H1 (cell line): ENCODE data around the gene RFXAP. TPM values are rescaled to one million over a fixed set of nuclear protein-coding genes. Genes with fewer than 3 reads are reported as not detected.

ENCODE experiments used
- CTCF ChIA-PET: fragments of 300-600 bp; sonication (Branson Sonifier 250); formaldehyde crosslinking; loops from one replicate; lab custom pipeline; 2021; ENCODE audit not compliant: partially characterized antibody; lab: Charles Lee
- POLR2A ChIA-PET: fragments of 300-600 bp; sonication (Branson Sonifier 250); formaldehyde crosslinking; loops from one replicate; lab custom pipeline; 2021; ENCODE audit warnings: inconsistent platforms; ENCODE audit not compliant: partially characterized antibody; lab: Charles Lee
- DNase-seq, 2 experiments: peaks; one replicate each; pipeline versions ENCODE4 v3.0.0 to v3.0.0-alpha.2; 2010 to 2022; ENCODE audit warnings: low spot score in 2 of 2, low read depth in 1 of 2, mixed read lengths in 1 of 2
- FAIRE-seq: peaks from 2 replicates; lab custom pipeline; 2011; peaks lifted over from hg19 to GRCh38; lab: Jason Lieb, UNC
- H2AFZ ChIP-seq: 2 replicates; pipeline ENCODE4 v1.8.1; 2012; ENCODE audit warnings: low read length, inconsistent platforms
- H2AK5ac ChIP-seq: 2 replicates; pipeline ENCODE4 v1.6.1; 2013; ENCODE audit warnings: low read depth, low read length
- H2BK120ac ChIP-seq: replicated peaks from 2 replicates; pipeline ENCODE3; 2013; ENCODE audit warnings: low read depth, low read length, inconsistent platforms
- H2BK12ac ChIP-seq: 2 replicates; pipeline ENCODE4 v1.6.1; 2013; ENCODE audit warnings: low read depth, low read length
- H2BK15ac ChIP-seq: 2 replicates; pipeline ENCODE4 v1.6.1; 2013; ENCODE audit warnings: low read length
- H2BK20ac ChIP-seq: 2 replicates; pipeline ENCODE4 v1.6.1; 2013; ENCODE audit warnings: low read length
- H2BK5ac ChIP-seq: 2 replicates; pipeline ENCODE4 v1.6.1; 2013; ENCODE audit warnings: low read depth, low read length
- H3K14ac ChIP-seq: 2 replicates; pipeline ENCODE4 v1.6.1; 2013; ENCODE audit warnings: inconsistent platforms; ENCODE audit not compliant: insufficient read length
- H3K18ac ChIP-seq: 2 replicates; pipeline ENCODE4 v1.6.1; 2013; ENCODE audit warnings: low read length; ENCODE audit errors: extremely low read depth
- H3K23ac ChIP-seq: 2 replicates; pipeline ENCODE4 v1.6.1; 2013; ENCODE audit warnings: inconsistent platforms; ENCODE audit not compliant: insufficient read length
- H3K23me2 ChIP-seq: 2 replicates; pipeline ENCODE4 v1.6.1; 2013; ENCODE audit warnings: low read depth, low read length
- H3K27ac ChIP-seq: 2 replicates; pipeline ENCODE4 v1.6.1; 2011; ENCODE audit warnings: low read depth, low read length, inconsistent platforms
- H3K27me3 ChIP-seq, 4 experiments: replicated peaks in 1 of 4; 1 replicate in 1 of 4; 2 replicates in 3 of 4; pipeline versions ENCODE4 v1.6.1 to v1.8.1; 2011 to 2013; ENCODE audit warnings: low read length in 3 of 4, mild to moderate bottlenecking in 3 of 4, inconsistent platforms in 2 of 4, mixed read lengths in 2 of 4, moderate library complexity in 1 of 4; ENCODE audit not compliant: control insufficient read depth in 3 of 4, insufficient read depth in 3 of 4; ENCODE audit errors: extremely low read depth in 1 of 4
- H3K36me3 ChIP-seq, 4 experiments: 2 replicates each; pipeline versions ENCODE4 v1.6.1 to v1.8.1; 2011 to 2013; ENCODE audit warnings: mild to moderate bottlenecking in 4 of 4, low read length in 3 of 4, moderate library complexity in 2 of 4, control low read depth in 1 of 4, inconsistent platforms in 1 of 4; ENCODE audit not compliant: insufficient read depth in 4 of 4, control insufficient read depth in 2 of 4
- H3K4ac ChIP-seq: replicated peaks from 2 replicates; pipeline ENCODE3; 2013; ENCODE audit warnings: low read length, low read depth, mixed read lengths, inconsistent platforms; ENCODE audit not compliant: insufficient read length
- H3K4me1 ChIP-seq, 4 experiments: replicated peaks in 1 of 4; 1 replicate in 1 of 4; 2 replicates in 3 of 4; pipeline versions ENCODE4 v1.6.1 to v1.8.1; 2011 to 2013; ENCODE audit warnings: low read length in 3 of 4, inconsistent platforms in 2 of 4, mixed read lengths in 1 of 4; ENCODE audit not compliant: insufficient read depth in 4 of 4, control insufficient read depth in 3 of 4
- H3K4me2 ChIP-seq, 2 experiments: 2 replicates each; pipeline versions ENCODE4 v1.6.1 to v1.8.1; 2011 to 2013; ENCODE audit warnings: low read depth in 2 of 2, low read length in 2 of 2, control low read depth in 1 of 2, inconsistent platforms in 1 of 2, mild to moderate bottlenecking in 1 of 2; ENCODE audit not compliant: insufficient read depth in 1 of 2
- H3K4me3 ChIP-seq, 4 experiments: fragments of 200-600, 300-600 bp in 1 of 4; sonication (generic), shearing (Covaris generic), sonication (Bioruptor Twin) in 1 of 4; 2 replicates each; pipeline versions ENCODE4 v1.5.1 to v1.8.1; 2011 to 2016; ENCODE audit warnings: low read length in 4 of 4, low read depth in 3 of 4, control low read depth in 2 of 4, inconsistent platforms in 2 of 4, mild to moderate bottlenecking in 2 of 4, mixed read lengths in 1 of 4, moderate library complexity in 1 of 4; ENCODE audit not compliant: insufficient read depth in 2 of 4; ENCODE audit errors: extremely low read depth in 1 of 4
- H3K56ac ChIP-seq: replicated peaks from 2 replicates; pipeline ENCODE3; 2013; ENCODE audit warnings: low read depth, mild to moderate bottlenecking, mixed read lengths, low read length, inconsistent platforms; ENCODE audit not compliant: insufficient read length
- H3K79me1 ChIP-seq: 2 replicates; pipeline ENCODE4 v1.6.1; 2013; ENCODE audit warnings: low read depth, low read length, control low read depth
- H3K79me2 ChIP-seq, 2 experiments: 2 replicates each; pipeline versions ENCODE4 v1.6.1 to v1.8.1; 2012 to 2013; ENCODE audit warnings: low read length in 2 of 2, mild to moderate bottlenecking in 2 of 2, inconsistent platforms in 1 of 2; ENCODE audit not compliant: insufficient read depth in 2 of 2, control insufficient read depth in 1 of 2
- H3K9ac ChIP-seq, 4 experiments: replicated peaks in 1 of 4; 1 replicate in 1 of 4; 2 replicates in 3 of 4; pipeline versions ENCODE4 v1.6.1 to v1.8.1; 2011 to 2013; ENCODE audit warnings: low read depth in 3 of 4, low read length in 3 of 4, control low read depth in 2 of 4, mild to moderate bottlenecking in 2 of 4, moderate library complexity in 2 of 4, inconsistent platforms in 1 of 4; ENCODE audit errors: extremely low read depth in 1 of 4
- H3K9me3 ChIP-seq, 2 experiments: 2 replicates each; pipeline versions ENCODE4 v1.6.1 to v1.8.1; 2012 to 2013; ENCODE audit warnings: mild to moderate bottlenecking in 2 of 2, moderate library complexity in 2 of 2, control low read depth in 1 of 2, inconsistent platforms in 1 of 2, low read depth in 1 of 2, low read length in 1 of 2, mixed read lengths in 1 of 2; ENCODE audit not compliant: insufficient read depth in 2 of 2
- H4K20me1 ChIP-seq, 2 experiments: replicated peaks in 1 of 2; 2 replicates each; pipeline versions ENCODE3 to v1.8.1; 2011 to 2013; ENCODE audit warnings: inconsistent platforms in 2 of 2, low read length in 2 of 2, mild to moderate bottlenecking in 1 of 2; ENCODE audit not compliant: insufficient read depth in 2 of 2, control insufficient read depth in 1 of 2
- H4K5ac ChIP-seq: 2 replicates; pipeline ENCODE4 v1.6.1; 2013; ENCODE audit warnings: low read length, low read depth, mixed read lengths, inconsistent platforms; ENCODE audit not compliant: insufficient read length
- H4K8ac ChIP-seq: 2 replicates; pipeline ENCODE4 v1.8.0; 2013; ENCODE audit warnings: mild to moderate bottlenecking, moderate library complexity, low read length, inconsistent platforms; ENCODE audit not compliant: insufficient read depth; ENCODE audit errors: extremely low read depth
- H4K91ac ChIP-seq: replicated peaks from 2 replicates; pipeline ENCODE3; 2013; ENCODE audit warnings: low read length, mixed read lengths, inconsistent platforms; ENCODE audit not compliant: insufficient read length
- JUN ChIP-seq: IDR thresholded peaks from 2 replicates; pipeline ENCODE4 v1.6.1; 2011; ENCODE audit warnings: low read depth, mild to moderate bottlenecking, improper control_type of control experiment, low read length
- PHF8 ChIP-seq: fragments of 200-600 bp; sonication (generic); conservative IDR thresholded peaks from 2 replicates; pipeline ENCODE4 v1.7.1; 2012; ENCODE audit warnings: low read depth, mild to moderate bottlenecking, inconsistent platforms, low read length, moderate library complexity
- RAD21 ChIP-seq, 2 experiments: IDR thresholded peaks in 1 of 2; conservative IDR thresholded peaks in 1 of 2; 2 replicates each; pipeline ENCODE4 v1.6.1; 2011; ENCODE audit warnings: low read depth in 2 of 2, low read length in 2 of 2, improper control_type of control experiment in 1 of 2, inconsistent platforms in 1 of 2, mild to moderate bottlenecking in 1 of 2, moderate library complexity in 1 of 2
- SIN3A ChIP-seq, 2 experiments: IDR thresholded peaks in 1 of 2; conservative IDR thresholded peaks in 1 of 2; 2 replicates each; pipeline ENCODE4 v1.6.1; 2011 to 2012; ENCODE audit warnings: low read length in 2 of 2, improper control_type of control experiment in 1 of 2, low read depth in 1 of 2, mild to moderate bottlenecking in 1 of 2
- SIX5 ChIP-seq: IDR thresholded peaks from 2 replicates; pipeline ENCODE4 v1.6.1; 2011; ENCODE audit warnings: mild to moderate bottlenecking, low read depth, low read length
- SP4 ChIP-seq: IDR thresholded peaks from 2 replicates; pipeline ENCODE4 v1.6.1; 2012; ENCODE audit warnings: low read length, inconsistent platforms
- WGBS, 2 experiments: shearing (Covaris generic) in 1 of 2; methylation state at CpG; one replicate each; pipeline versions ENCODE4 v1.1.6 to v1.1.7; 2013 to 2015; ENCODE audit warnings: low lambda C conversion rate in 2 of 2, mixed read lengths in 2 of 2, inconsistent platforms in 1 of 2, low coverage in 1 of 2, missing lambda C conversion rate in 1 of 2; ENCODE audit not compliant: insufficient replicate concordance in 2 of 2, insufficient coverage in 1 of 2, insufficient read length in 1 of 2; ENCODE audit errors: extremely low coverage in 1 of 2, missing lambda C conversion rate in 1 of 2; 5-methylcytosine and 5-hydroxymethylcytosine counted together
- polyA plus RNA-seq, 7 experiments: library from polyadenylated mRNA; depleted of rRNA in 3 of 7; stranded (reverse) in 5 of 7; unstranded in 2 of 7; fragments of >200 nt in 5 of 7; fragments of 200-250 nt in 2 of 7; gene quantifications; 1 replicate in 5 of 7; 2 replicates in 1 of 7; 4 replicates in 1 of 7; pipeline versions ENCODE4 v1.2.1 to v1.2.3, GENCODE V29; 2011 to 2013; ENCODE audit warnings: missing spikeins in 2 of 7, mixed read lengths in 2 of 7
- total RNA-seq: library from RNA; stranded (reverse); fragmentation: NEBNext Ultra II Directional; extraction: Animal tissue kit (Norgen Biotek cat#: 25700); gene quantifications from 2 replicates; pipeline ENCODE4 v1.2.1, GENCODE V29; 2021
- TF ChIP-seq, protein P1 (sequence below), 3 experiments: IDR thresholded peaks; 1 replicate in 2 of 3; 2 replicates in 1 of 3; pipeline versions ENCODE4 v1.5.1 to v1.6.1; 2011; ENCODE audit warnings: low read length in 3 of 3, mild to moderate bottlenecking in 3 of 3, inconsistent platforms in 2 of 3, low read depth in 1 of 3, moderate library complexity in 1 of 3; ENCODE audit not compliant: insufficient read depth in 1 of 3; ENCODE audit errors: control extremely low read depth in 1 of 3

Gene RFXAP
- total and polyA plus RNA-seq, 2 of the 8 experiments (the other 6 are each of a cell fraction or from before 2014, with no cell fraction given), result 5.2 to 11.5 TPM

DNA sequence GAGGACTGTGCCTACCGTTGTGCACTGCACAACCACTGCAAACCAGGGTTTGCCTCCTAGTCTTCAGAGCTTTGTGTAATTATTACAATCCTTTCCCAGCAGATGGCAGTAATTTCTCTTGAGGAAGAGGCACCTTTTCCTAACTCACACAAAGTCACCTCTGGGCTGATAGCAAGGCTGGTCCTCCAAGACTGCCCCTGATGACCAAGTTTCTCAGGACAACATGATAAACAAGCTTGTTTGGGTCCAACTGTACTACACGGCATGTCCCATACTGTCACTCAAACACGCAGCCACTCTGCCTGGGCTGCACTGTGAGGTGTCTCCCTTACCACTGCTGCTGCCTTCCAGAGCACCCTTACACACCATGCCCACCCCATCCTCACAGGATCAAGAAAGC lies 39.3 kb downstream of the RFXAP start:
- Histone ChIP-seq H3K36me3 (no peaks in the 10 kb centered on the region), H2AK5ac (no peak overlapping the region), H4K20me1 (no peaks in the 10 kb centered on the region), H3K56ac (no peak overlapping the region), H3K4me3 (no peak overlapping the region), H4K5ac (no peak overlapping the region), H3K79me1 (no peaks in the 10 kb centered on the region), H3K23ac (no peak overlapping the region), H3K9ac (no peak overlapping the region), H3K27ac (no peak overlapping the region), H3K27me3 (no peaks in the 10 kb centered on the region), H2BK5ac (no peak overlapping the region), H4K91ac (no peak overlapping the region), H3K23me2 (no peaks in the 10 kb centered on the region), H4K8ac (no peak overlapping the region), H2AFZ (peak overlapping the region; percentile 92; the same call in 1 of the 2 replicates), H3K14ac (no peak overlapping the region), H3K9me3 (no peaks in the 10 kb centered on the region), H2BK12ac (no peak overlapping the region; the same call in 1 of the 2 replicates), H2BK120ac (no peak overlapping the region), H3K4ac (no peak overlapping the region), H3K79me2 (no peaks in the 10 kb centered on the region), H3K4me2 (no peak overlapping the region), H3K18ac (no peak overlapping the region), H2BK15ac (0 out of 2 replicates have a peak overlapping the region, but pooled peaks have one; percentile 90), H2BK20ac (no peak overlapping the region), H3K4me1 (peaks cover 0 to 3% (median 0%) of the 10 kb centered on the region in 4 experiments; a peak in 1 of 7 replicates)
- POLR2A ChIA-PET, result interaction anchor here (0.7 to 1.0 kb wide), 2 partner anchors 10 to 142 kb away, joined by 3 to 4 read pairs; partner anchors contain the start of gene EXOSC8
- CTCF ChIA-PET, result interaction anchor here (0.7 to 4.8 kb wide), 29 partner anchors 8 to 442 kb away, joined by 3 to 65 read pairs (median 4); partner anchors contain the start of gene SMAD9
- TF ChIP-seq PHF8 (no peak), SIX5 (no peak), JUN (no peak), SIN3A (conservative IDR thresholded peaks at IDR 0.05 in 1 of 2, IDR thresholded peaks at IDR 0.05 in 1 of 2; ENCODE audit: low read depth in 1 of 2, low read length in 2 of 2) (no peak), RAD21 (IDR thresholded peaks at IDR 0.05 in 1 of 2, conservative IDR thresholded peaks at IDR 0.05 in 1 of 2; ENCODE audit: low read depth in 2 of 2, low read length in 2 of 2) (peak; percentile 69 to 73), SP4 (no peak)
- TF ChIP-seq, protein P1, sequence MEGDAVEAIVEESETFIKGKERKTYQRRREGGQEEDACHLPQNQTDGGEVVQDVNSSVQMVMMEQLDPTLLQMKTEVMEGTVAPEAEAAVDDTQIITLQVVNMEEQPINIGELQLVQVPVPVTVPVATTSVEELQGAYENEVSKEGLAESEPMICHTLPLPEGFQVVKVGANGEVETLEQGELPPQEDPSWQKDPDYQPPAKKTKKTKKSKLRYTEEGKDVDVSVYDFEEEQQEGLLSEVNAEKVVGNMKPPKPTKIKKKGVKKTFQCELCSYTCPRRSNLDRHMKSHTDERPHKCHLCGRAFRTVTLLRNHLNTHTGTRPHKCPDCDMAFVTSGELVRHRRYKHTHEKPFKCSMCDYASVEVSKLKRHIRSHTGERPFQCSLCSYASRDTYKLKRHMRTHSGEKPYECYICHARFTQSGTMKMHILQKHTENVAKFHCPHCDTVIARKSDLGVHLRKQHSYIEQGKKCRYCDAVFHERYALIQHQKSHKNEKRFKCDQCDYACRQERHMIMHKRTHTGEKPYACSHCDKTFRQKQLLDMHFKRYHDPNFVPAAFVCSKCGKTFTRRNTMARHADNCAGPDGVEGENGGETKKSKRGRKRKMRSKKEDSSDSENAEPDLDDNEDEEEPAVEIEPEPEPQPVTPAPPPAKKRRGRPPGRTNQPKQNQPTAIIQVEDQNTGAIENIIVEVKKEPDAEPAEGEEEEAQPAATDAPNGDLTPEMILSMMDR (IDR thresholded peaks at IDR 0.05; ENCODE audit: control extremely low read depth in 1 of 3, insufficient read depth in 1 of 3, low read depth in 1 of 3, low read length in 3 of 3), result peak in 2 of 3 experiments; percentile 69 to 71; a peak in 3 of 4 replicates
- FAIRE-seq (peak; percentile 84), DNase-seq (no peak)
- WGBS, 2 experiments, result 72% methylated on average over 3 of the region's 3 CpGs; no CpG with 5 or more reads in 1 of the 2 experiments
